GOT3 (cell line): ENCODE data around the gene DNASE1L3.

Source experiments
- DNase-seq: peaks from one replicate; lab custom pipeline; 2025; ENCODE audit warnings: mixed read lengths; lab: John Stamatoyannopoulos, UW

The DNASE1L3 gene

GRCh38 chr3:58161435-58162398 lies 49.1 kb downstream of the DNASE1L3 start:
- DNase-seq, result no peak

GRCh38 chr3:58160399-58160798 lies 50.4 kb downstream of the DNASE1L3 start:
- no peak for DNase-seq

DNA sequence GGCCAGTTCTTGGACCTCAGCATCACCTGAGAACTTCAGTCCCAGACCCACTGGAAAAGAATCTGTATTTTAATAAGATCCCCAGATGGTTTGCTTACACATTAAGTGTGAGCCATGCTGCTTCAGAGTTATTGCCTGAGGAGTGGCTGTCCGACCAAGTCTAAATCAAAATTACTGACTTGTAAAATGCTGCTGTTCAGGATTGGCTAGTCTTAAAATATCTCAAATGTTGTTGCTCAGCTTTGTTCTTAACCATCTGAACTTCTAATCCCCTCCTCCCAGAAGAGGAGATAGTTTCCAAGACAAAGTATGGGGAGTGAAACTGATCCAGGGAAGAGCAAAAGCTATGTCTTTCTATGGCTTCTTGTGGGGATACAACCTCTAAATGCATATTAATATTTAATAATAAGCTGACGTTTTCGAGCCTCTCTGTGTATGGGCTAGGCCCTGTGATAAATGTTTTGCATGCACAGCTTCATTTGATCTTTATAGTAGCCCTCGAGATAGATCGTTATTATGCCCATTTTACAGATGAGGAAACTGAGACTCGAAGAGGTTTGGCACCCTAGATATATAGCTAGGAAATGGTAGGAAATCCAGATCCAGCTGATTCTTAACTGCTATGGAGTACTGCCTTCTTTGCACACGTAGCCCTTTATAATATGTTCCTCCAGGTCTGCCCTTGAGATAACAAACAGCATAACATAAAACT lies 52.2 kb downstream of the DNASE1L3 start:
- no peak for DNase-seq

DNA sequence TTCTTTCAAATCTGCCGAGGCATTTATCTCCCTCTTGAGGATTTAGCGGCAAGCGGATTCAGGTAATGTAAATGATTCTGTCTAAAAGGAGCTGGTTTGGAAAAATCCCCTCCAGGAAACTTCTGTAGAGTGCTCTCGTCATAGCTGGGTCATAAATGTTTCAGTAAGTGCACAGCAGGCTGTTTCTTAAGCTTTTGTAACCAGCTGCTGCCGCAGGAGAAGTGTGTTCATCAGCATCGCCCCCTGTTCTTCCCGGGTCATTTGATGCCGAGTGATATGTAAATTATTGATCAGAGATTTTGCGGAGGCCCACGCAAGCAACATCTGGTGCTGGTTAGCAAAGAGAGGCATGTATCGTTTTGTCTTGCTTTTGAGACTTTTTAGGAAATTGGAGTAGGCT lies 53.1 kb downstream of the DNASE1L3 start:
- no peak for DNase-seq

- DNase-seq, result no peak
These were observed 54.9 kb downstream of the DNASE1L3 start for GRCh38 chr3:58155838-58156237.

GRCh38 chr3:58154626-58155449 lies 55.9 kb downstream of the DNASE1L3 start:
- no peak for DNase-seq

- DNase-seq, result no peak
These were observed 57.4 kb downstream of the DNASE1L3 start for GRCh38 chr3:58153371-58153770.

- no peak for DNase-seq
These were observed 58.4 kb downstream of the DNASE1L3 start for GRCh38 chr3:58152225-58153015.

DNA sequence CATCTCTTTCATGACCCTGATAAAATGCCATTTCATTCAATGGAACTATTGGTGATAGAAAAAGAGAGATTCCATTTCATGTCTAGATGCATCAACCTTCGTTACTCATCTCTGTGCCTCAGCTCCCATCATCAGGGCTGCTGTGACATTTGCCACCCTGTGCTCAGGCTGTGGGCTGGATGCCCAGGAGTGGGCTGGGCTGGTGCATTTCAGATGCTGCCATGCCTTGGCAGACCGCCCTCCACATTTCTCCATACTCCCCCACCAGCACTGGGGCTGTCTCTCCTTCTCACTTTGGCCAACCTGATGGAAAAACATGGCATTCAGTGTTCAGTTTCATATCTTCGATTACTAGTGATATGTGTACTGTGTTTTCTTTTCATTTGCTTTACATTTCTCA lies 59.1 kb downstream of the DNASE1L3 start:
- no peak for DNase-seq

GRCh38 chr3:58150810-58151199 lies 60.0 kb downstream of the DNASE1L3 start:
- DNase-seq, result no peak

GRCh38 chr3:58150130-58150809 lies 60.5 kb downstream of the DNASE1L3 start:
- no peak for DNase-seq

DNA sequence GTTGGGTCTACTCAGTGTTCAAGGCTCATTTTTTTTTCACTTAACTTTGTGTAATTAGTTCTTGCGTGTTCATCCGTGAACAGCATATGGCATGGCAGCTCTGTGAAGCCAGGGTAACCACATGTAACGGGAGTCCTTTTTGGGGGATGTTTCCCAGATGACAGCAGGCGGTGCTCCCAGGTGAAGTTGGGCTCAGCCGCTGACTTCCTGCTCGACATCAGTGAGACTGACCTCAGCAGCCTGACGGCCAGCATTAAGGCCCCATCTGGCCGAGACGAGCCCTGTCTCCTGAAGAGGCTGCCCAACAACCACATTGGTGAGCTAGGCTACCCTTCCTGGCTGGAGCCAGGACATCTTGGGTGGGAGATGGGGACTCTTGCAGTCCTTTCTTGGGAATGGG lies 62.7 kb downstream of the DNASE1L3 start:
- DNase-seq, result no peak

GRCh38 chr3:58144478-58145325 lies 66.1 kb downstream of the DNASE1L3 start:
- no peak for DNase-seq

- DNase-seq, result no peak
These were observed 67.2 kb downstream of the DNASE1L3 start for GRCh38 chr3:58143417-58144055.
